Panc1 (cell line): ENCODE results near the gene LYRM1.

Experiments used
- CTCF ChIP-seq: fragments of 450-650 bp; IDR thresholded peaks from 2 replicates; pipeline ENCODE4 v1.5.1; 2017; ENCODE audit warnings: mild to moderate bottlenecking
- POLR2AphosphoS5 ChIP-seq: IDR thresholded peaks from 2 replicates; pipeline ENCODE4 v1.6.1; 2012; ENCODE audit warnings: mild to moderate bottlenecking, low read depth, low read length, moderate library complexity
- SIN3A ChIP-seq: IDR thresholded peaks from 2 replicates; pipeline ENCODE4 v1.6.1; 2012; ENCODE audit warnings: low read depth, mild to moderate bottlenecking, low read length, moderate library complexity, borderline replicate concordance; ENCODE audit not compliant: insufficient read depth
- TCF7L2 ChIP-seq: IDR thresholded peaks from 2 replicates; pipeline ENCODE4 v1.6.1; 2011; ENCODE audit warnings: mild to moderate bottlenecking, low read depth, low read length, inconsistent platforms

GRCh38 chr16:20865420-20866131, 35.0 kb upstream of the LYRM1 start:
- no peak for TF ChIP-seq CTCF
- no peak for TF ChIP-seq SIN3A
- TF ChIP-seq TCF7L2, result no peak
- TF ChIP-seq POLR2AphosphoS5, result no peak
